SK-N-SH treated with all-trans-retinoic acid at 6 μM for 48 hours (cell line): ENCODE data around the gene EBF4.

Source experiments
- ATAC-seq: fragments of 200-7000 bp; cut with Tn5 transposase; 3 replicates; pipeline ENCODE4 v1.9.1; 2020; ENCODE audit warnings: mild to moderate bottlenecking, moderate library complexity
- ARNTL ChIP-seq: fragments of 450-650 bp; formaldehyde crosslinking; IDR thresholded peaks from 2 replicates; pipeline ENCODE4 v1.5.0; 2020; ENCODE audit warnings: low read depth, mild to moderate bottlenecking, moderate library complexity, borderline replicate concordance
- BACH2 ChIP-seq: fragments of 250-450 bp; sonication (Bioruptor Pico); IDR thresholded peaks from 2 replicates; pipeline ENCODE4 v1.9.0; 2021; ENCODE audit warnings: mild to moderate bottlenecking, borderline replicate concordance
- ESRRG ChIP-seq: fragments of 250-450 bp; sonication (Bioruptor Pico); IDR thresholded peaks from 2 replicates; pipeline ENCODE4 v1.6.1; 2021; ENCODE audit warnings: mild to moderate bottlenecking
- GLIS3 ChIP-seq: fragments of 250-450 bp; sonication (Bioruptor Pico); IDR thresholded peaks from 2 replicates; pipeline ENCODE4 v1.5.0; 2020; ENCODE audit warnings: mild to moderate bottlenecking, moderate library complexity
- ISL1 ChIP-seq: fragments of 250-450 bp; sonication (Bioruptor Pico); IDR thresholded peaks from 2 replicates; pipeline ENCODE4 v2.1.2; 2022; ENCODE audit warnings: mild to moderate bottlenecking, moderate library complexity
- OSR1 ChIP-seq: fragments of 250-450 bp; sonication (Bioruptor Pico); IDR thresholded peaks from 2 replicates; pipeline ENCODE4 v1.8.0; 2022; ENCODE audit warnings: moderate library complexity, mild to moderate bottlenecking, inconsistent platforms
- PPARA ChIP-seq: fragments of 250-450 bp; sonication (Bioruptor Pico); IDR thresholded peaks from 2 replicates; pipeline ENCODE4 v1.5.0; 2020; ENCODE audit warnings: mild to moderate bottlenecking, borderline replicate concordance
- RARB ChIP-seq: fragments of 250-450 bp; sonication (Bioruptor Pico); IDR thresholded peaks from 2 replicates; pipeline ENCODE4 v1.8.0; 2021; ENCODE audit warnings: mild to moderate bottlenecking, moderate library complexity
- SNAI2 ChIP-seq: fragments of 250-450 bp; sonication (Bioruptor Pico); IDR thresholded peaks from 2 replicates; pipeline ENCODE4 v1.5.0; 2020; ENCODE audit warnings: mild to moderate bottlenecking, moderate library complexity
- TCF4 ChIP-seq: fragments of 250-450 bp; sonication (Bioruptor Pico); IDR thresholded peaks from 2 replicates; pipeline ENCODE4 v1.8.0; 2021; ENCODE audit warnings: mild to moderate bottlenecking, moderate library complexity, borderline replicate concordance
- TOX ChIP-seq: fragments of 250-450 bp; sonication (Bioruptor Pico); IDR thresholded peaks from 2 replicates; pipeline ENCODE4 v1.8.0; 2021; ENCODE audit warnings: mild to moderate bottlenecking, moderate library complexity, borderline replicate concordance
- ZFP3 ChIP-seq: fragments of 250-450 bp; sonication (Bioruptor Pico); IDR thresholded peaks from 2 replicates; pipeline ENCODE4 v1.5.0; 2020; ENCODE audit warnings: mild to moderate bottlenecking, moderate library complexity
- ZFP30 ChIP-seq: fragments of 450-650 bp; formaldehyde crosslinking; IDR thresholded peaks from 2 replicates; pipeline ENCODE4 v1.5.0; 2022; ENCODE audit warnings: mild to moderate bottlenecking, moderate library complexity
- ZNF565 ChIP-seq: fragments of 450-650 bp; formaldehyde crosslinking; conservative IDR thresholded peaks from 2 replicates; pipeline ENCODE4 v1.5.0; 2020; ENCODE audit warnings: low read depth, mild to moderate bottlenecking, moderate library complexity
- ZNF70 ChIP-seq: fragments of 450-650 bp; formaldehyde crosslinking; IDR thresholded peaks from 2 replicates; pipeline ENCODE4 v1.5.0; 2020; ENCODE audit warnings: mild to moderate bottlenecking, moderate library complexity
- ZNF8 ChIP-seq: fragments of 450-650 bp; formaldehyde crosslinking; IDR thresholded peaks from 2 replicates; pipeline ENCODE4 v1.5.0; 2020; ENCODE audit warnings: mild to moderate bottlenecking, moderate library complexity
- TF ChIP-seq, protein P1 (sequence below): fragments of 250-450 bp; sonication (Bioruptor Pico); IDR thresholded peaks from 2 replicates; pipeline ENCODE4 v1.8.0; 2020; ENCODE audit warnings: mild to moderate bottlenecking, moderate library complexity, borderline replicate concordance
- TF ChIP-seq, protein P2 (sequence below): fragments of 250-450 bp; sonication (Bioruptor Pico); IDR thresholded peaks from 2 replicates; pipeline ENCODE4 v1.5.1; 2020; ENCODE audit warnings: low read depth, mild to moderate bottlenecking, moderate library complexity
- TF ChIP-seq, protein P3 (sequence below): fragments of 250-450 bp; sonication (Bioruptor Pico); IDR thresholded peaks from 2 replicates; pipeline ENCODE4 v1.5.1; 2021; ENCODE audit warnings: mild to moderate bottlenecking, moderate library complexity
- TF ChIP-seq, protein P4 (sequence below): fragments of 250-450 bp; sonication (Bioruptor Pico); IDR thresholded peaks from 2 replicates; pipeline ENCODE4 v1.5.0; 2020; ENCODE audit warnings: mild to moderate bottlenecking, moderate library complexity
- TF ChIP-seq, protein P5 (sequence below): fragments of 250-450 bp; sonication (Bioruptor Pico); IDR thresholded peaks from 2 replicates; pipeline ENCODE4 v1.8.0; 2021; ENCODE audit warnings: low read depth, mild to moderate bottlenecking, moderate library complexity, borderline replicate concordance

Gene EBF4

DNA sequence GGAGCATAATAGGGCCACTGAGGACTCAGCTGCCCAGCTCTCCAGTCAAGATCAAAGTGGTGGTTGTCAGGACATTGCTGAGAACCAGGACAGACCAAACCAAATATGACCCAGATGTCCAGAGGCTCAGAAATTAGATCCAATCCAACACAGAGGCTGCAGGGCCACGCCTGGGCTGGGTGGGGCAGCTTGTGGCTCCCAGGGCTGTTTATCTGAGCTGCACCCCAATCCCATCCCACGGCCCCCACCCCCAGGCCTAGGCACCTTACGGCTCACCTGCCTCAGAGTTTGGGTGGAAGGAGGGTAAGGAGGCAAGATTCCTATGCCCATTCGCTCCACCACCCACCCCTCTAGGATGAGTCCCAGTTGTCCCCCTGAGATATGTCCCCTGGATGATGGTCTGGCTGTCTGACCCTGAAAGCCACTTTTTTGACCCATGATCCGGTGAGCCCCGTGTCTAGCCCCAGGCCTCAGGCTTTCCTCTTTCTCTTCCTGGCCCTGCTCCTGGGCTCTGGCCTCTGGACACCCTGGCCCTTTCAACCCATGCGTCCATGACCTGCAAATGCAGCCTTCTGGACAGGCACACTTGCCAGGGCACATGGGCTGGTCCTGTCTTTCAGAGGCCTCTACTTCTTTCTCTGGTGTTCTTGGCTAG lies 67.8 kb downstream of the EBF4 start:
- no peak for TF ChIP-seq TCF4 (CRISPR knock-in tag)
- TF ChIP-seq PPARA (CRISPR knock-in tag): no peak
- no peak for TF ChIP-seq BACH2 (CRISPR knock-in tag)
- TF ChIP-seq, all 23 proteins: peak for 0
- ATAC-seq: no peak

DNA sequence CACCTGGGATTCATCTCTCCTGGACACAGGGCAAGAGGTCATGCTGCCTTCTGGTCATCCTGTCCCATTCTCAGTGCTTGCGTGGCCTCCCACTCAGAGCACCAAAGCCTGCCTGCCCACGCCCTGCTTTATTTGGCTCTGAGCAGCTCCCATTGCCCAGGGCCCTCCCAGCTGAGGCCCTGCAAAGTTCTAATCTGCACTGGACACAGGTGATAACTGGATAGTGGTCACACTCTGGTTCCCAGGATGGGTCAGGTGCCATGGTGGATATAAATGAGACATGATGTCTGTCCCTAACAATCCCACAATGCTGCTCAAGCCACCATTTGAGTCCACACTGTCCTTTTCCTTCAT lies 68.3 kb downstream of the EBF4 start:
- no peak for ATAC-seq
- TF ChIP-seq ZNF70 (no peak), SNAI2 (no peak), ISL1 (no peak), PPARA (CRISPR knock-in tag) (no peak), ZFP3 (CRISPR knock-in tag) (no peak), ZNF565 (no peak), RARB (CRISPR knock-in tag) (no peak), ESRRG (CRISPR knock-in tag) (no peak), ZFP30 (CRISPR knock-in tag) (no peak), ZNF8 (CRISPR knock-in tag) (no peak), BACH2 (CRISPR knock-in tag) (no peak), ARNTL (no peak), GLIS3 (CRISPR knock-in tag) (no peak), TOX (no peak)
- TF ChIP-seq, protein P1, sequence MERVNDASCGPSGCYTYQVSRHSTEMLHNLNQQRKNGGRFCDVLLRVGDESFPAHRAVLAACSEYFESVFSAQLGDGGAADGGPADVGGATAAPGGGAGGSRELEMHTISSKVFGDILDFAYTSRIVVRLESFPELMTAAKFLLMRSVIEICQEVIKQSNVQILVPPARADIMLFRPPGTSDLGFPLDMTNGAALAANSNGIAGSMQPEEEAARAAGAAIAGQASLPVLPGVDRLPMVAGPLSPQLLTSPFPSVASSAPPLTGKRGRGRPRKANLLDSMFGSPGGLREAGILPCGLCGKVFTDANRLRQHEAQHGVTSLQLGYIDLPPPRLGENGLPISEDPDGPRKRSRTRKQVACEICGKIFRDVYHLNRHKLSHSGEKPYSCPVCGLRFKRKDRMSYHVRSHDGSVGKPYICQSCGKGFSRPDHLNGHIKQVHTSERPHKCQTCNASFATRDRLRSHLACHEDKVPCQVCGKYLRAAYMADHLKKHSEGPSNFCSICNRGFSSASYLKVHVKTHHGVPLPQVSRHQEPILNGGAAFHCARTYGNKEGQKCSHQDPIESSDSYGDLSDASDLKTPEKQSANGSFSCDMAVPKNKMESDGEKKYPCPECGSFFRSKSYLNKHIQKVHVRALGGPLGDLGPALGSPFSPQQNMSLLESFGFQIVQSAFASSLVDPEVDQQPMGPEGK: no peak
- TF ChIP-seq, protein P2, sequence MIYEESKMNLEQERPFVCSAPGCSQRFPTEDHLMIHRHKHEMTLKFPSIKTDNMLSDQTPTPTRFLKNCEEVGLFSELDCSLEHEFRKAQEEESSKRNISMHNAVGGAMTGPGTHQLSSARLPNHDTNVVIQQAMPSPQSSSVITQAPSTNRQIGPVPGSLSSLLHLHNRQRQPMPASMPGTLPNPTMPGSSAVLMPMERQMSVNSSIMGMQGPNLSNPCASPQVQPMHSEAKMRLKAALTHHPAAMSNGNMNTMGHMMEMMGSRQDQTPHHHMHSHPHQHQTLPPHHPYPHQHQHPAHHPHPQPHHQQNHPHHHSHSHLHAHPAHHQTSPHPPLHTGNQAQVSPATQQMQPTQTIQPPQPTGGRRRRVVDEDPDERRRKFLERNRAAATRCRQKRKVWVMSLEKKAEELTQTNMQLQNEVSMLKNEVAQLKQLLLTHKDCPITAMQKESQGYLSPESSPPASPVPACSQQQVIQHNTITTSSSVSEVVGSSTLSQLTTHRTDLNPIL (CRISPR knock-in tag): no peak
- TF ChIP-seq, protein P3, sequence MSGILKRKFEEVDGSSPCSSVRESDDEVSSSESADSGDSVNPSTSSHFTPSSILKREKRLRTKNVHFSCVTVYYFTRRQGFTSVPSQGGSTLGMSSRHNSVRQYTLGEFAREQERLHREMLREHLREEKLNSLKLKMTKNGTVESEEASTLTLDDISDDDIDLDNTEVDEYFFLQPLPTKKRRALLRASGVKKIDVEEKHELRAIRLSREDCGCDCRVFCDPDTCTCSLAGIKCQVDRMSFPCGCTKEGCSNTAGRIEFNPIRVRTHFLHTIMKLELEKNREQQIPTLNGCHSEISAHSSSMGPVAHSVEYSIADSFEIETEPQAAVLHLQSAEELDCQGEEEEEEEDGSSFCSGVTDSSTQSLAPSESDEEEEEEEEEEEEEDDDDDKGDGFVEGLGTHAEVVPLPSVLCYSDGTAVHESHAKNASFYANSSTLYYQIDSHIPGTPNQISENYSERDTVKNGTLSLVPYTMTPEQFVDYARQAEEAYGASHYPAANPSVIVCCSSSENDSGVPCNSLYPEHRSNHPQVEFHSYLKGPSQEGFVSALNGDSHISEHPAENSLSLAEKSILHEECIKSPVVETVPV (CRISPR knock-in tag): no peak
- TF ChIP-seq, protein P4, sequence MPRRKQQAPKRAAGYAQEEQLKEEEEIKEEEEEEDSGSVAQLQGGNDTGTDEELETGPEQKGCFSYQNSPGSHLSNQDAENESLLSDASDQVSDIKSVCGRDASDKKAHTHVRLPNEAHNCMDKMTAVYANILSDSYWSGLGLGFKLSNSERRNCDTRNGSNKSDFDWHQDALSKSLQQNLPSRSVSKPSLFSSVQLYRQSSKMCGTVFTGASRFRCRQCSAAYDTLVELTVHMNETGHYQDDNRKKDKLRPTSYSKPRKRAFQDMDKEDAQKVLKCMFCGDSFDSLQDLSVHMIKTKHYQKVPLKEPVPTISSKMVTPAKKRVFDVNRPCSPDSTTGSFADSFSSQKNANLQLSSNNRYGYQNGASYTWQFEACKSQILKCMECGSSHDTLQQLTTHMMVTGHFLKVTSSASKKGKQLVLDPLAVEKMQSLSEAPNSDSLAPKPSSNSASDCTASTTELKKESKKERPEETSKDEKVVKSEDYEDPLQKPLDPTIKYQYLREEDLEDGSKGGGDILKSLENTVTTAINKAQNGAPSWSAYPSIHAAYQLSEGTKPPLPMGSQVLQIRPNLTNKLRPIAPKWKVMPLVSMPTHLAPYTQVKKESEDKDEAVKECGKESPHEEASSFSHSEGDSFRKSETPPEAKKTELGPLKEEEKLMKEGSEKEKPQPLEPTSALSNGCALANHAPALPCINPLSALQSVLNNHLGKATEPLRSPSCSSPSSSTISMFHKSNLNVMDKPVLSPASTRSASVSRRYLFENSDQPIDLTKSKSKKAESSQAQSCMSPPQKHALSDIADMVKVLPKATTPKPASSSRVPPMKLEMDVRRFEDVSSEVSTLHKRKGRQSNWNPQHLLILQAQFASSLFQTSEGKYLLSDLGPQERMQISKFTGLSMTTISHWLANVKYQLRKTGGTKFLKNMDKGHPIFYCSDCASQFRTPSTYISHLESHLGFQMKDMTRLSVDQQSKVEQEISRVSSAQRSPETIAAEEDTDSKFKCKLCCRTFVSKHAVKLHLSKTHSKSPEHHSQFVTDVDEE (CRISPR knock-in tag): no peak
- TF ChIP-seq, protein P5, sequence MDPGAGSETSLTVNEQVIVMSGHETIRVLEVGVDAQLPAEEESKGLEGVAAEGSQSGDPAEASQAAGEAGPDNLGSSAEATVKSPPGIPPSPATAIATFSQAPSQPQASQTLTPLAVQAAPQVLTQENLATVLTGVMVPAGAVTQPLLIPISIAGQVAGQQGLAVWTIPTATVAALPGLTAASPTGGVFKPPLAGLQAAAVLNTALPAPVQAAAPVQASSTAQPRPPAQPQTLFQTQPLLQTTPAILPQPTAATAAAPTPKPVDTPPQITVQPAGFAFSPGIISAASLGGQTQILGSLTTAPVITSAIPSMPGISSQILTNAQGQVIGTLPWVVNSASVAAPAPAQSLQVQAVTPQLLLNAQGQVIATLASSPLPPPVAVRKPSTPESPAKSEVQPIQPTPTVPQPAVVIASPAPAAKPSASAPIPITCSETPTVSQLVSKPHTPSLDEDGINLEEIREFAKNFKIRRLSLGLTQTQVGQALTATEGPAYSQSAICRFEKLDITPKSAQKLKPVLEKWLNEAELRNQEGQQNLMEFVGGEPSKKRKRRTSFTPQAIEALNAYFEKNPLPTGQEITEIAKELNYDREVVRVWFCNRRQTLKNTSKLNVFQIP: no peak

DNA sequence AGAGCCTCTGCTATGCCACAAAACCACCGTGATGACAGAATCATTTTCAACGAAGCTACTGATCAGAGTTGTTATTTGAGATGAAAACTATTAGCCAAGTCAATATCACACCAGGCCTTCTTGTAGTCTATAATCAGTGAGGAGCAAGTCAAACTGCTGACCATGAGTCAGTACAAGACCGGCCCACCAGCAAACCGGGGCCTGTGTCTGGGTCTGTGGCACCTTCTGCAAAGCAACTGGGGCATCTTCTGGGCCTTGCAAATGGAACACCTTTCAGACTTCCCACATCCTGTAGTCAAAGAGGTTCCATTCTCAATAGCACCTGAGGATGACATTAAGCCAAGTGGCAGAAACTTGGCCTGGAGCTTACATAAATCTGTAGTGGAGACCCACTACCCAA lies 69.3 kb downstream of the EBF4 start:
- no peak for ATAC-seq
- TF ChIP-seq ESRRG (CRISPR knock-in tag) (no peak), OSR1 (no peak), TCF4 (CRISPR knock-in tag) (no peak)
